OCI-LY1 (cell line): Measurements from ENCODE around the gene CAMK2D.

ENCODE experiments used
- CTCF ChIP-seq: fragments of 200-600 bp; sonication (generic), shearing (Covaris generic); IDR thresholded peaks from 2 replicates; pipeline ENCODE4 v1.5.1; 2017; ENCODE audit warnings: mild to moderate bottlenecking, antibody characterized with exemption, low read length, moderate library complexity, mixed read lengths
- EZH2 ChIP-seq: fragments of 200-600 bp; sonication (generic), shearing (Covaris generic); IDR thresholded peaks from 2 replicates; pipeline ENCODE4 v1.8.0; 2017; ENCODE audit warnings: borderline replicate concordance, mixed run types, mild to moderate bottlenecking, antibody characterized with exemption, low read length, moderate library complexity, mixed read lengths

- TF ChIP-seq CTCF (no peak), EZH2 (no peak)
Observed at GRCh38 chr4:113511944-113512343, 249.6 kb downstream of the CAMK2D start.
